HG03469 (cell line): Measurements from ENCODE around the gene CBFB.

Experiments
- ATAC-seq: cut with Tn5 transposase; IDR thresholded peaks from one replicate; pipeline ENCODE4 v1.9.1; 2021; ENCODE audit warnings: mild to moderate bottlenecking, moderate library complexity, moderate number of reproducible peaks; ENCODE audit not compliant: unreplicated experiment

The CBFB gene

DNA sequence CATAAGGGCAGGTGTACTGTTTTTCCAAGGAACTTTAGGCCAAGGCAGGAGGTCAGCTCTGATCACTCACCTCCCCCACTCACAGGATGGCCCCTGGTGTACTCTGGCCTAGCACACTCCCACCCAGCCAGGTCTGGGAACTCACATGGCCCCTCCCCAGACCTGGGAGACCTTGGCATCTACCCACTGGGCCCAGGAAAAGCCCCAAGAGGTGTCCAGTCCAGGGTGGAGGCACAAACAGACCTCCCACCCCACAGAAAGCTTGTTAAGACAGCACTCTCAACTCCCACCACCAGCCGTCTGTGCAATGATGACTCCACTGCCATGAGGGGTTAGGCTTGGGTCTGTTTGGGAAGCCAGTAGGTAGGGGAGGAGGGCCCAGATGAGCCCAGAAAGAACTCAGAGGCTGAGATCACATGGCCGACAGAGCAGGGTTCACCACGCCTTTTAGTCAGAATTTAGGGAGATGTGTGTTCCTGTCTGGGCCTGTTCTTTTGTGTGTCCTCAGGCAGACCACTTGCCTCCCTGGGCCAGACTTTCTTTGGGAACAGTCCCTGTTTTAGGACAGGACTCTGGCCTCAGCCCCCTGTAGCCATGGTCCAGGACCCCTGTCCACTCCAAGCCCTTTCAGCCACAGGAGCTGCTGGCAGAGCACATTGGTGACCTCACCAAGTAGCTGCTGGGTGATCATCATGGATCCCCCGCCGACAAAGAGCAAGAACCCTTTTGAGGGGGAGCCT is 12.1 kb upstream of the CBFB start:
- ATAC-seq, result no peak

DNA sequence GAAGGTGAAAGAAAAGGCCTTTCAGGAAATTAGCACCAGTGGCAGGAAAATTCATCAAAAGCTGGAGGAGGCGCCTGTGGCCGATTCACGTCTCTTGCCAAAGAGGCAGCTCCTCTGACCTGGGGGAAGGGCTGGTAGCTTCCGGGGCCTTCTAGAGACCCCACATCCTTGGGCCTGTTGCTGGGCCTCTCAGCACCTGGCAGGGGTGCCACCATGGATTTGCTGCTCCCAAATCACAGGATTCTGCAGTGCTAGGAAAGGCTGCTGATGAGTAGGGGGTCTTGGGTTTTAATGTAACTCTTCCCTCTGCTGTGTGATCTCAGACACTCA is 11.6 kb upstream of the CBFB start:
- no peak for ATAC-seq

DNA sequence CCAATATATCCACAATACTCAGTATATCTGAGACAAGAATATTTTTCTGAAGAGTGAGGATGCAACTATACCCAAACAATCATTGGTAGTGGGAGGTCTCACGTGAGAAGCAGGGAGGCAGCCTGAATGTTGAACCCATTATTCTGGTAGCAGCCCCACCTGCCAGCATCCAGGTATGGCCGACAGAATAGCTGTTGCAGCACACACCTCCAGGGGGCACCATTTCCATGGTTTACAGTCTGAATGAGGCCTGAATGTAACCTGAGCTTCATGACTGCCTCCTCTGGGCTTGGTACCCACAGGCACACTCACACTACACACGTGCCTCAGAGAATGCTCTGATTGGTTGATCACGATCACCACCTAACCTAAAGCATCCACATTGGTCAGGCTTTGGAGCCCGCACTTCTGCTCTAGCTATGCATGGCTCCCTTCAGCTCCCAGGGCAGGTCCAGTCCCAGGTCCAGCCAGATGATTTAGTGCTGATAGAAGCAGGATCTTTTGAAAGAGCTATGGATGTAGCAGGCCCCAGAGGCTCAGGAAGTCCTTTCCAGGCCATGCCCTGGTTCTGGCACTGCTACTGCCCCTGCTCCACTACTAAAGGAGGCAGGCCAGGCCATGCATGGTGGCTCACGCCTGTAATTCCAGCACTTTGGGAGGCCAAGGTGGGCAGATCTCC is 11.0 kb upstream of the CBFB start:
- ATAC-seq, result peak; percentile 91

DNA sequence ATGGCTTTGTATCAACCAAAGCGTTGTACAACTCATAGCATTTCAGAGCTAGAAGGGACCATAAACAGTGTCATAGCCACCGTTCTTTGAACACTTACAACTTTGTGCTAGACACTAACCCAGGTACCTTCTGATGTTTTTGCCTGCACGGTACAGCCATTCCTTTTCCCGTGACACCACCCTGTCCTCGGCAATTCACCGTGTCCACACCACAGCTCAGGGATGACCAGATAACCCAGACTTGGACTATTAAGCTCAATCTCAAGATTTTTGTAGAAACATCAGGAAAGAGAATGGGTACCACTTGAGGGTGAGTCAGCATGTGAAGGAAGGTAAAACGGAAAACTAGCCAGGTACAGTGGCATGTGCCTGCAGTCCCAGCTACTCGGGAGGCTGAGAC is 9.8 kb upstream of the CBFB start:
- no peak for ATAC-seq

DNA sequence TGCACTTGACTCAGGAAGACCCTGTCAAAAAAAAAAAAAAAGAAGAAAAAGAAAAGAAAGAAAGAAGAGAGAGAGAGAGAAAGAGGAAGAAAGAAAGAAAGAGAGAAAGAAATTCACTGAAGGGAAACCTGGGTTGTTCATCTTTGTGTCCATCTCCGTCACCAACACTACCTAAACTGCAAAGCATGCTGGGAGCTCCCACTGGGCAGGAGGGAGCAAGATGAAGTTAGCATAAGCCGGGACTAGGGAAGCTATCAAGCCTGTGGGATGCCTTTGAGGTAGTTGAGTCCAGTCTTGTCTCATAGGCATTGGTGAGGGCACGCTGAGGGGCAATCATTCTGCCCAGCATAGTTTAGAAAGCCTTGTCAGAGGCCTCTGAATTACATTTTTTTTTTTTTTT is 7.6 kb upstream of the CBFB start:
- no peak for ATAC-seq

DNA sequence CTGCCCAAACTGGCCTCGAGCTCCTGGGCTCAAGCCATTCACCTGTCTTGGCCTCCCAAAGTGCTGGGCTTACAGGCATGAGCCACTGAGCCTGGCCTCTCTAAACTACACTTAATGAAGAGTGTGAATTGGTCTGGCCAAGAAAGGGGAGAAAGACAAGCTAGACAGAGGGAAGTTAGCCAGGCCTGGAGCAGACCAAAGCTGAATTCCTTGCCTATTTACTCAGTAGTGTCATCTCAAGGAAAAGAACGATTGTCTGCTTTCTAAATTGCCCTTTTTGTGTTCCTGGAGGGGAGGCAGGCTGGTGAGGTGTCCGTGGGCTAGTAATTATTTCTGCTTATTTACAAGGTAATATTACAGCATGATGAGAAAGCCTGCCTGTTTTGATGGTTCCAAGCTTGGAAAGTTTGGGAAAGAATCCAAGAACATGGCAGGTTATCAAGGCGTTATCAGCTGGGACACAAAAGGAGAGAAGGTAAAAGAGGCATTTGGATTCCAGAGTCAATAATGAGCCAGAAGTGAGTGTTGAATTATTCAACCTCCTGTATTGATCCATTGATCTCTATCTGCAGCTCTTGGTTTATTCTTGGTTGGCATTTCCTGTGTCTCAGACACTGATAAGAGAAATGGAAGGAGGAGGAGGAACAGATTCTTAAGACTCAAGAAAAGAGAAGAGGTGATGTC is 6.3 kb upstream of the CBFB start:
- no peak for ATAC-seq

DNA sequence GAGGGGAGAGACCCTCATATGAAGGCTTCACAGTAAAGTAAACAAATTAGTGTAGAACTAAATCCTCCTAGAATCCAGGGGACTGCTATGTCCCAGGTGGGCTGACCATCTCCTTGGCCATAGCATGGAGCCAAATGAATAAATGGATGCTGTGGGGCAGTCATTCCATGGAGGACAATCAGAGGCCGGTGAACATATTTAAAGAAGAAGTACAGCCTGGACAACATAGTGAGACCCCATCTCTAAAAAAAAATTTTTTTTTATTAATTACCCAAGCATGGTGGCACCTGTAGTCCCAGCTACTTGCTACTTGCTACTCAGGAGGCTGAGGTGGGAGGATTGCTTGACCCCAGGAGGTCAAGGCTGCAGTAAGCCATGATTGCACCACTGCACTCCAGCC is 5.3 kb upstream of the CBFB start:
- ATAC-seq, result no peak

DNA sequence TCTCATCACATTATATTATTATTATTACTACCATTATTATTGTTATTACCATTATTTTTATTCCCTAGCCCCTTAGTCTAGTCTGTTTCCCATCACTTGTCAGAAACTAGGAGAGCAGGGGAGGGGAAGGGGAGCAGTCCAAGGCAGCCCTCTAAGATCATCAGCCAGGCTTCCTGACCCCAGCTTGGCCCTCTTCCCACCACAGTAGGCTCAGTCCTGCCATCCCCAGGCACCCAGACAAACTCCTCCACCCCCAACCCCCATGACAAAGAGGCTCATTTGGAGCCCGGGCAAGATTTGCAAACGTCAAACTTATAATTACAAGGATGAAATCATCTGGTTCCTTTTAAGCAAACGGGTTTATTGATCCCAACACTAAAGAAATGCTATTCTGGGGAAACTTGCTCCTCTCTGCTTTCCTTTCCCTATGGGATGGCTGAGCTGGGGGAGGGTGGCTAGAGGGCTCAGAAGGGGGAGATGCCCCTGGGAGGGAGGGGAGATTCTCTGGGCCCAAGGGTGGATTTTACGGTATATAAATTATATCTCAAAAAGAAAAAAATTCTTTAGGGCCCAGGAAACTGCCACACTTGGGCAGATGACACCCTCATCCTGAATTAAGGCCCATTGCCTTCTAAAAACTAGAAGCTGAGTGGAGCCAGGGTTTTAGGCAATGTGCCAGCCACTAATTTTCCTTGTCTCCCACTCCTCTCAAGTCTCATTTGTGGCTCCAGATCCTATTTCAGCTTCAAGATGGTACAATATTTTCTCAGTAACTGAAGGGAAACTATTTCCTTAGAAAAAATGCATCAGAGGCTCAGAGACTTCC is 4.4 kb upstream of the CBFB start:
- ATAC-seq, result no peak

DNA sequence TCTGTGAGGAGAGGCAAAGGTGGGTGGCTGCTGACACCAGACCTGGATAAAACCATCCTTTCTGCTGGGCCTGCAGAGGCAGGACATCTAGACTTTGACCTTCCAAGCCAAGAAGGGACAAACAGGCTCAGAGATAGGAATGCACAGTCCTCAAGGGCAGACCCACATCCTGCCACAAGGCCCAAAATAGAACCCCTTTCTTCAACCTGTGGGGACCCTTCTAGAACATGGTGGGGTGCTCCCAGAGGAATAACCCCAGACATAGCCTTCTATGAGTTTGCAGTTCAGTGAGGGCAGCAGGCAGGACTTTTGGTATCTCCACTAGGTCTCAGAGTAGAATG is 3.8 kb upstream of the CBFB start:
- ATAC-seq, result no peak

DNA sequence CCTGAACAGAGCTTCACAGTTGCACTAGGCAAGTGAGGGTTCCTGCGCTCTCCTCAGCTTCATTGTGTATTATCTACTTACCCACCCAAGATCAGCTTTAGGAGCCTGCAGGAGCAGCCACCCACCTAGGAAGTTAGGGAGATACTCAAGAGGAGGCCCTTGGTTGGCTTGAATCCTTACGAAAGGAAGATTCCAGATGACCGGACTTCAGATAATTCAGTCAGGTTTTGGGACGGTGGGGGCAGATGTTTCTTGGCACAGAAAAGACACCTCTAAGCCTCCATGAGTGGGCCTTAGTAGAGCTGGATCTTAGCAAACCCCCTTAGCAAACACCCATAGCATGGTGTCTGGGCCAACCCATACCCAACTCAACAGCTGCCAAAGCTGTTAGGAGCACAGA is 2.4 kb upstream of the CBFB start:
- no peak for ATAC-seq

DNA sequence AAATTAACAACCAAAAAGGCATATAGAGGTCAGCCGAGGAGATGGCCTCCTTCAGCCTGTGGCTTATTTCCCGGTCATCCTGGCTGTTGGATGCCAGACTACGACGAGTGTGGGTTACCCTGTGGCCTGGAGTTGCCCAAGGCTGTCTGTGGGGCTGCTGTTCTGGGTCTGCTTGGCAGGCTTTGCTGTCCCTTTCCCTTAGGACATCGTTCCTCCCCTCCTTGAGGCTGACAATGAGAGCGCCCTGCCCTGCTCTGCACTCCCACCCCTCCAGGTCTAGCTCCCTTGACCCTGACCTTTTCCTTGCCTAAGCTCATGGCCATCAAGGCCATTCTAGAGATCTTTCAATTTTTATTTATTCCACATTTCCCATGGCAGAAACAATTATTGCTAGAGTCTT is 1.9 kb upstream of the CBFB start:
- ATAC-seq, result no peak

DNA sequence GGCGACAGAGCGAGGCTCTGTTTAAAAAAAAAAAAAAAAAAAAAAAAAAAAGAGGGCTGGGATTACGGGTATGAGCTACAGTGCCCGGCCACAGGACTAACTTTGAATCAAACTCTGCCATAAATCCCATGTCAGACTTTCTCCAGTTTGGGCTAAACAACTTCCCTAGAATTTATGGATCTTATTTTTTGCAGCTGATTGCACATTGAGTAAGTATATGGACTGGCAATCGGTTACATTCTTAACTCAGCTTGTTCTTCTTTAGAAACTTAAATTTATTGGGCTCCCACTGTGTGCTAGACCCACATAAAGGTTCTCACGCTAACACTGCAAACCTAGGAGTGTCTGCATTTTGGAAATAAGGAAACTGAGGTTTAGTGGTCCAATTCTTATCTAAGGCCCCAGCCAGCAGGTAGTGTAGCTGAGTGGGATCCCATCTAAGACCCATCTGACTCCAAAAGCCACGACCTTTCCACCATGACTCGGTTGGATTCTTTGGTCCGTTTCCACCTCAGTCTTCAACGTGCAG is 718 bp upstream of the CBFB start:
- ATAC-seq, result no peak

DNA sequence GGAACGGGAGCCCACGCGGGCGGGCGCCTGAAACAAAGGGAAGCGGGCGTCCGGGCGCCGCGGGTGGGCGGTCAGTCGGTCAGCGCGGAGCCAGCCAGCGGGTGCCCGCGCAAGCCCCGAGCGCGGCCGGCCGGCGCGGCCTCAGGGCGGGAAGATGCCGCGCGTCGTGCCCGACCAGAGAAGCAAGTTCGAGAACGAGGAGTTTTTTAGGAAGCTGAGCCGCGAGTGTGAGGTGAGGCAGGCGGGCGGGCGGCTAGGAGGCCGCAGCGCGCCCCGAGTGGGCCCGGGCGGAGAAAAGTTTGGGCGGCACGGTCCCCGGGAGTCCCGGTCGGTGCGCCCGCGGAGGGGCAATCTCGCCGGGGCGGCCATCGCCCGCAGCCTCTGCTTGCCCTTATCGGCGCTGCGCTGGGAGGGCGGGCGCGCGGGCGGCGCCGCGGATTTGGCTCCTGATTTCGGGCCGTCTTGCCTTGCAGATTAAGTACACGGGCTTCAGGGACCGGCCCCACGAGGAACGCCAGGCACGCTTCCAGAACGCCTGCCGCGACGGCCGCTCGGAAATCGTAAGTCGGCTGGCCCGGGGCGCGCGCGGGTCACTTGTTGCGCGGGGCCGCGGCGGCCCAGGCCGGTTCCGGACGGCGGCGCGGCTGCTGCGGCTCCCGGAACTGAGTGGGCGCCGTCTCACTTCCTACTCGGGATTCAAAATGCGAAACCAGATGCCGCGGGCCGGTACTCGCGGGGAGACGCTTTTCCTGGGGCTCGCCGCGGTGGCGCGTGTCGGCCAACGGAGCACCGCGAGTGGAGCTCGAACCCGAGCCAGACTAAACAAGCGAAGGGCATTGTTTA is 526 bp downstream of the CBFB start:
- peak; percentile 9 for ATAC-seq

DNA sequence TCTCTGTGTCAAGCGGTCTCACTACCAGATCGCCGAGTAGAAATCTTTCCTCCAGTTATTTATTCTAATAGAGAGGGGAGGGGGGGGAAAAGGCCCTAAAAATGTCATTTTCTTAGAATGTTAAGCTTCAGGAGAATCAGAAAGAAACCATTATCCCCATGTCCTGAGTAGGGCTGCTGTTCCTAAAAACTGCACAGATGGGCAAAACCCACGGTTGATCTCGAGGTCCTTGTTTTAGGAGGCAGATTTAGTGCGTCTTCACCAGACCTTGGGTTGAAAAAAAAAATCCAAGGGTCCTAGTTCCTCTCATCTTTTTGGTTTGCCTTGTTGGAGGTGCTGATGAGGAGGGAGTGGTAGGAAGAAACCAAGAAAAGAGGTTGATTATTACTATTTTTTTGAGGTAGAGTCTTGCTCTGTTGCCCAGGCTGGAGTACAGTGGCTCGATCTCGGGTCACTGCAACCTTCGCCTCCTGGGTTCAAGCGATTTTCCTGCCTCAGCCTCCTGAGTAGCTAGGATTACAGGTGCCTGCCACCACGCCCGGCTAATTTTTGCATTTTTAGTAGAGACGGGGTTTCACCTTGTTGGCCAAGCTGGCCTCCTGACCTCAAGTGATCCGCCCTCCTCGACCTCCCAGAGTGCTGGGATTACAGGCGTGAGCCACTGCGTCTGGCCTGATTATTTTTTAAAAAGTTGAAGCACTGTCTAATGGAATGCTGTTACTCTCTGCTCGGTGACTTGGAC is 1.4 kb downstream of the CBFB start:
- ATAC-seq, result no peak

DNA sequence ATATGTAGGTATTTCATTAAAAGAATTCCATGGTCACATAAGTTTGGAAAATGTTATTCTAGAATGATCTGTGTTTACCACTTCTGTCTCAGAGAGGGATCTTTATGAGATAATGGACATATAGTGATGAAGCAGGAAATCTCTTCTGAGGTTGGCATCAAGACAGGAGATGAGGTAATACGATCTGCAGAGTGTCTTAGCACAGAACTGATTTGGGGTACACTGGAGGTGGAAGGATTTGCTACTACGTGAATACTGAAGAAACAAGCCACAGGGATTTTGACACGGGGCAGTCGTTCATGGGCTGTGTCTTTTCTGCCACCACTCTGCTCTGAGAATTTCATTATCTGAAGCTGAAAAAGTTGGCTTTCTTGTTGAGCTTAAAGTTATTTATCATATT is 5.5 kb downstream of the CBFB start:
- ATAC-seq, result no peak

DNA sequence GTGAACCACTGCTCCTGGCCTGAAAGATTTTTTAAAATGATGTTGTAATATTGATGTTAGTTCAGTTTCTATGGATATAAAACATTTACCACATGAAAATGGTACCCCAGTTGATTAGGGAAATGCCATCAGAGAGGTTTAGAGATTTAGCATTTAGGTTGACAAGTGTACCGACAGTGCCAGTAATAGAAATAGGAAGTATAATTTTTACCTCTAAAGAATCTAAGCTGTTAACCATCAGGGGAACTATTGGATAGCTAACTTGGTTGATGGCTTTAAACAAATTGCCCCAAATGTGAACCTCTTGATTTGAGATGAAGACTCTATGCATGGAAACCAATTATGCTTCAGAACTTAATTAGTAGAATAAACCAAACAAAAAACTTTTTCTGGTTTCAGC is 6.4 kb downstream of the CBFB start:
- no peak for ATAC-seq

DNA sequence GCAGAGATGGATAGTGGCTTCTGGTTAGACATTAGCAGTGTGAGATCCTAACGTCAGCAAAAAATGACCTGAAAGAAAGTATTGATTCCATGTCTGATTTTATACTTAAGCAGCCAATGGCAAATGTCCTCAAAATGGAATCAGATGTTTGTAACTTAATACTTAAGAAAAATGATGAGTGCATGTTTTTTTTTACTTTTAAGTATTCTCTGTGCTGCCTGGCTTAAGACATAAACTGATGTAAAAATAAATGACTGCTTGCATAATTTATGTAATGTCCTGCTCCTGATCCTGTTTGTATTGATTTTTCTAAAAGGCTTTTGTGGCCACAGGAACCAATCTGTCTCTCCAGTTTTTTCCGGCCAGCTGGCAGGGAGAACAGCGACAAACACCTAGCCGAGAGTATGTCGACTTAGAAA is 7.4 kb downstream of the CBFB start:
- ATAC-seq, result no peak

DNA sequence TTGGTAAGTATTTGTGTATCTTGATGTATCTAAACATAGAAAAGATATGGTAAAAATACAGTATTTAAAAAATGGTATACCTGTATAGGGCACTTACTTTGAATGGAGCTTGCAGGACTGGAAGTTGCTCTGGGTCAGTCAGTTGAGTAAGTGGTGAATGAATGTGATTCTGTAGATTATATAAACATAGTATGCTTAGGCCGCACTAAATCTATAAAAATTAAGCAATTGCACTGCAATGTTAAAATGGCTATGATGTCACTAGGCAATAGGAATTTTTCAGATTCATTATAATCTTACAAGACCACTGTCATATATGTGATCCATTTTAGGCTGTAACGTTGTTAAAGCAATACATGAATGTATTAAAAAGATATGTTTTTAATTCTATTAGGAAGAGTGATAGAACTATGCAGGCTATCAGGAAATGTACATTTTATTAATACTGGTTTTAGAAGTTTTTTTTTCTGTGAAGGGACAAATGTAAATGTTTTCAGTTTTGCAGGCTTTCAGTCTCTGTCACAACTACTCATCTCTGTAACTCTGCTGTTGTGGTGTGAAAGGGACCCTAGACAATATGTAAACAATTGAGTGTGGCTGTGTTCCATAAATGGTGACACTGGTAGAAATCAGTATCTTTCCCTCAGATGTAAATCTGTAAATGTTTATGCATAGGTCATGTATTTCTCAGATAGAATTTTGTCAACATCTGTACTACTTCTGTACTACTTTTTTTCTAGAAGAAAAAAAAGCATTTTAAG is 10.5 kb downstream of the CBFB start:
- ATAC-seq, result no peak

DNA sequence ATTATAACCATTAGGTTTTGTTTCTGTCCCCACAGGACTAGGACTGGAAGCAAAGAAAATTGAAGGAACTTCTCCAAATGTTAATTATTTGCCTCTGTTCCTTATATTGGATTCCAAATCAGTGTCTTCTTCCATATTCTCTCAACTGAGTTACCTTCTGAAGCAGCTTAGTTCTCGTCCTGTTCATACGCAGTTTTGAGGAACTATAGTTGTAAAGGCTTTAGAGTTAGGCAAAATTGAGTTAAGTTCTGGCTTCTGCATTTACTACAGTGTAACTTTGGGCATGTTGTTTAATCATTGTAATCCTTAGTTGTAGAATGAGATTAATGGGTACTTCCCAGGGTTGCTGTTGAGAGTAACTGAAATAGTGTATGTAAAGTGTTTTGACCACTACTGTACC is 11.2 kb downstream of the CBFB start:
- ATAC-seq, result no peak
